GM18499 (cell line): Measurements from ENCODE around the gene SPCS2.
"Not testable (repeated sequence)": the region's sequence is repeated elsewhere in the genome, so short reads cannot be mapped to it uniquely, and the experiment has no call there.

Experiments used
- ATAC-seq: cut with Tn5 transposase; IDR thresholded peaks from one replicate; pipeline ENCODE4 v1.9.1; 2021; ENCODE audit warnings: moderate number of reproducible peaks; ENCODE audit not compliant: insufficient read depth, unreplicated experiment

Gene SPCS2

GRCh38 chr11:74990941-74991340, 41.9 kb downstream of the SPCS2 start:
- ATAC-seq: no peak

DNA sequence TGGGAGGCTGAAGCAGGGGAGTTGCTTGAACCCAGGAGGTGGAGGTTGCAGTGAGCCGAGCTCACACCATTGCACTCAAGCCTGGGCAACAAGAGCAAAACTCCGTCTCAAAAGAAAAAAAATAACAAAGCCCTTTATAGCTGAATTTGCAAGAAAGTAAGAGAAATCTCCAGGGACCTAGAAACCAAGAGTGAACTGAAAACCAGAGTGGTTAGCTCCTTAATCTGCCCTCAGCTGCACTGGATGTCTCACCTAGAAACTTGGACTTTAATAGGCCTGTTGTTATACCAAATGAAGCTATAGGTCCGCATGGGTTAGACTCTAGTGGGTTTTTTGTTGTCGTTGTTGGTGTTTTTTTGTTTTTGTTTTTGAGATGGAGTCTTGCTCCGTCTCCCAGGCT, 43.8 kb downstream of the SPCS2 start:
- ATAC-seq: peak; percentile 49

DNA sequence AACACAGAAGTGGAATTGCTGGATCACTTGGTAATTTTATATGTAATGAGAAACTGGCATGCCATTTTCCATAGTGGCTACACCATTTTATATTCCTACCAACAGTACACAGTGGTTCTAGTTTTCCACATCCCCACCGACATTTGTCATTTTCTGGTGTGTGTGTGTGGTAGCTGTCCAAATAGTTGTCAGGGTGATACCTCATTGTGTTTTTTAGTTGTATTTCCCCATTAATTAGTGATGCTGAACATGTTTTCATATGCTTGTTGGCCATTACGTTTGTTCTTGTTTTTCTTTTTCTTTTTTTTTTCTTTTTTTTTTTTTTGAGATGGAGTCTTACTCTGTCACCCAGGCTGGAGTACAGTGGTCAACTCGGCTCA, 51.9 kb downstream of the SPCS2 start:
- ATAC-seq: no peak

GRCh38 chr11:75001686-75002085, 52.6 kb downstream of the SPCS2 start:
- no peak for ATAC-seq

DNA sequence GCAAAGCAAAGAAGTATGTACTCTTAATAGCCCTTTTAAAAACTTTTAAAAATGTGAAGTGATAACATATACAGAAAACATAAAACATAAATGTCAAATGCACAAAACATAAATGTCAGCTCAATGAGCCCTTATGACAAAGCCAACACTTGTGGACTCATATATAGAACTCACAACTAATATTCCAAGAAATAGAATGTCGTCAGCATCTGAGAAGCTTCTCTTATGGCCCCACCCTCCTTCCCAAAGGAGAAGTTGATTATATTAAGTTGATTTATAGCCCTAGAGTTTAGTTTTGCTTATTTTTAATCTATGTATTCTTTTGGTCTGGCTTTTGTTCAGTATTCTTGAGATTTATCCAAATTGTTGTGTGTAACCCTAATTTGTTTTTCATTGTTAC, 53.5 kb downstream of the SPCS2 start:
- ATAC-seq: no peak

GRCh38 chr11:75004215-75004614, 55.1 kb downstream of the SPCS2 start:
- ATAC-seq: no peak

DNA sequence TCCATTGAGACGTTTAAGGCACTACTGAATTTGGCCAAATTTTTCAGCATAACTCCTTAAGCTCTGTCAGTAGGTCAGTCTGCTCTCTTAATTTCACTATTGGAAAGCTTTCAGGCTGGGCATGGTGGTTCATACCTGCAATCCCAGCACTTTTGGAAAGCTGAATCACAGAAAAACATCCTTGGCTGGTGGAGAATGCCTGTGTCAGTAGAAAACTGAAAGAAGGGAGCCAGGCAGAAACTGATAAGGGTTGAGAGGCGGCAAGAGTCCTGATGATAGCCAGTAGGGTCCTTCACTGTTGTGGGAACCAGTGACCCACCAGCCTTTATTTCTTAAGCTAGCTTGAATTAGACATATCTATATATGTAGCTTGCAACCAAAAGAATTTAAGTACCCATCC, 62.3 kb downstream of the SPCS2 start:
- ATAC-seq: no peak

- ATAC-seq: no peak
Observed at GRCh38 chr11:75011872-75012271, 62.8 kb downstream of the SPCS2 start.

GRCh38 chr11:75013051-75013450, 64.0 kb downstream of the SPCS2 start:
- no peak for ATAC-seq

DNA sequence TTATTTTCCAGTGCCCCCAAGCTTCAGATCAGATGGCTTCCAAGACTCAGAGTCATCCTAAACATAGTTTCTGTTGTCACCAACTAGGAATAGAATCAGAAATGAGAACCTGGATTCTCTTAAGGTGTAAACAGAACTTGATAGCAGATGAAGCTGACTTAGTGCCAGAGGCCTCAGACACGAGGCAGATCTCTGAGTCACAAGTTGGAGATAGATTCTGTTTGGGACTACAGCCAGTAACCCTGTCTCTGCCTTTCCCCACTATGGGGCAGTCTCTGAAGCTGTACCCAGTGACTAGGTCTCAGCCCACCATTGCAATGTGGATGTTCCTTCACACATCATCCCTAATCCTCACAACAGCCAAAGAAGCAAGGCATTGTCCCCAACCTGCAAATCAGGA, 65.1 kb downstream of the SPCS2 start:
- no peak for ATAC-seq

GRCh38 chr11:75019200-75019599, 70.1 kb downstream of the SPCS2 start:
- not testable (repeated sequence) for ATAC-seq

- ATAC-seq: not testable (repeated sequence)
Observed at GRCh38 chr11:75020328-75020727, 71.3 kb downstream of the SPCS2 start.

GRCh38 chr11:75022296-75022695, 73.2 kb downstream of the SPCS2 start:
- ATAC-seq: no peak

DNA sequence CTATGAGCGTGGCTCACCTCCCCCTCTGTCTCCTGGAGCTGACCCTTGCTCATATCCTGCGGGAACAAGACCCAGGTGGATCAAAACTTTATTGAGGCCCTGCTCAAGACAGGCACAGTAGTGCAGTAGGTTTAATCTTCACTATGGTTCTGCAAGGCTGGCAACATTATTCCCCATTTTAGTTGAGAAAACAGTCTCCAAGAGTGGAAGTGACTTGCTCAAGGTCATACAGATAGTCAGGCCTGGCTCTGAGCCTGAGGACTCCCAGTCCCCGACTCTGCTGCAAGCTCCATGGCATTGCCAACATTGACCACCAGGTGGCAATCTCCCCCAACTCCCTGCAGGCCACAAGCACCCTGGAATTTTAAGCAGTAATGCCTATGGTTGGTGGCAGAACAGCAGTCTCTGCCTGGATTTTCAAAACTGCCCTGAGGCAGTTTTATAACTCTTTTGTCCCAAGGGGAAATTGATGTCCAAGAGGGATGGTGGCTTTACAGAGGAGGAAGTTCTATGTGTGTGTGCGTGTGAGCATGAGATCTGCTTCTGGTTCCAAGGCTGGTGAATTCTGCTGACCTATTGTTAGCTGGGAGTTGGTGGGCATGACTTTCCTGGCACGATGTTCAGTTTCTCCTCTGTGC, 73.8 kb downstream of the SPCS2 start:
- no peak for ATAC-seq

- no peak for ATAC-seq
Observed at GRCh38 chr11:75023446-75024067, 74.5 kb downstream of the SPCS2 start.

DNA sequence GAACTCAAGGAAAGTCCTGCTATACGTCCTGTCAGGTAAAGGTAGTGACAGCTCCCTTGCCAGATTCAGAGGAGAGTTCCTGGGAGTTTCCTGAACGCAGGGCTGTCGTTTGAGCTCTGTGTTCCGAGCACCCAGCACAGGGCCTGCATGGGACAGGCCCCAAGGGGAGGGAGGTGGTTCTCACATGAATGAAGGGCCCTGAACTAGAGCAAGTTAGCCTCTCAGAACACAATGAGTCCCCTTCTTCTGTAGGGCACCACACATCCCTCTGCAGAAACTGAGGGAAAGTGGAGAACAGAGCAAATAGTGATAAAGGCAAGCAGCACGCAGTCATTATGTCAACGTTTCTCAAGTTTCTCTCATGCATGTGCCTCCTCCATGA, 75.0 kb downstream of the SPCS2 start:
- ATAC-seq: no peak

GRCh38 chr11:75024764-75025211, 75.7 kb downstream of the SPCS2 start:
- no peak for ATAC-seq

GRCh38 chr11:75025561-75025960, 76.5 kb downstream of the SPCS2 start:
- ATAC-seq: no peak

- ATAC-seq: no peak
Observed at GRCh38 chr11:75028321-75028720, 79.3 kb downstream of the SPCS2 start.
